GM18511 (cell line): ENCODE measurements around the gene NPSR1.
"Not testable (repeated sequence)": the region's sequence is repeated elsewhere in the genome, so short reads cannot be mapped to it uniquely, and the experiment has no call there.

ENCODE experiments used
- ATAC-seq: cut with Tn5 transposase; IDR thresholded peaks from one replicate; pipeline ENCODE4 v1.9.1; 2021; ENCODE audit warnings: mild to moderate bottlenecking, moderate library complexity; ENCODE audit not compliant: unreplicated experiment

The NPSR1 gene

GRCh38 chr7:34756691-34757090, 98.7 kb downstream of the NPSR1 start:
- ATAC-seq = no peak

- ATAC-seq = no peak
Observed at GRCh38 chr7:34757570-34758110, 99.6 kb downstream of the NPSR1 start.

GRCh38 chr7:34758111-34758601, 100.1 kb downstream of the NPSR1 start:
- peak; percentile 67 for ATAC-seq

GRCh38 chr7:34759477-34760125, 101.6 kb downstream of the NPSR1 start:
- no peak for ATAC-seq

- ATAC-seq = no peak
Observed at GRCh38 chr7:34760271-34760670, 102.3 kb downstream of the NPSR1 start.

- ATAC-seq = no peak
Observed at GRCh38 chr7:34761206-34761605, 103.2 kb downstream of the NPSR1 start.

GRCh38 chr7:34761627-34762026, 103.6 kb downstream of the NPSR1 start:
- no peak for ATAC-seq

- ATAC-seq = no peak
Observed at GRCh38 chr7:34762764-34763163, 104.7 kb downstream of the NPSR1 start.

- ATAC-seq = no peak
Observed at GRCh38 chr7:34772296-34772938, 114.4 kb downstream of the NPSR1 start.

- no peak for ATAC-seq
Observed at GRCh38 chr7:34776748-34777358, 118.8 kb downstream of the NPSR1 start.

- ATAC-seq = no peak
Observed at GRCh38 chr7:34780546-34780945, 122.5 kb downstream of the NPSR1 start.

GRCh38 chr7:34787586-34787985, 129.6 kb downstream of the NPSR1 start:
- ATAC-seq = no peak

GRCh38 chr7:34806831-34807230, 148.8 kb downstream of the NPSR1 start:
- no peak for ATAC-seq

- ATAC-seq = no peak
Observed at GRCh38 chr7:34807548-34808340, 149.7 kb downstream of the NPSR1 start.

GRCh38 chr7:34814203-34814842, 156.3 kb downstream of the NPSR1 start:
- ATAC-seq = not testable (repeated sequence)

GRCh38 chr7:34821932-34822558, 164.0 kb downstream of the NPSR1 start:
- ATAC-seq = no peak

GRCh38 chr7:34823650-34824258, 165.7 kb downstream of the NPSR1 start:
- peak; percentile 96 for ATAC-seq

- no peak for ATAC-seq
Observed at GRCh38 chr7:34825221-34825620, 167.2 kb downstream of the NPSR1 start.

- no peak for ATAC-seq
Observed at GRCh38 chr7:34830390-34830789, 172.4 kb downstream of the NPSR1 start.

- ATAC-seq = no peak
Observed at GRCh38 chr7:34831436-34831835, 173.4 kb downstream of the NPSR1 start.
